Forelimb muscle (tissue), 1 donor: Measurements from ENCODE around the gene HOXB8. TPM values are rescaled to one million over a fixed set of nuclear protein-coding genes. Genes with fewer than 3 reads are reported as not detected.
A peak's percentile ranks its signal among the peaks of the same experiment; 100 is the strongest.

Experiments
- DNase-seq: peaks from one replicate; pipeline ENCODE4 v3.0.0-alpha.2; 2013; ENCODE audit warnings: low read depth
- polyA plus RNA-seq: library from polyadenylated mRNA; unstranded; fragments of 120-200 nt; gene quantifications from one replicate; pipeline ENCODE4 v1.2.1, GENCODE V29; 2013; ENCODE audit not compliant: insufficient read length

The HOXB8 gene
- polyA plus RNA-seq, 1 donor, result 0.19 TPM

- DNase-seq, result no peak
These were observed 18.9 kb downstream of the HOXB8 start for GRCh38 chr17:48596000-48596734.

- DNase-seq, result no peak
These were observed 19.7 kb downstream of the HOXB8 start for GRCh38 chr17:48595278-48595999.

- DNase-seq, result no peak
These were observed 20.4 kb downstream of the HOXB8 start for GRCh38 chr17:48594538-48595277.

GRCh38 chr17:48593840-48594537, 21.1 kb downstream of the HOXB8 start:
- DNase-seq, result peak; percentile 44

GRCh38 chr17:48593126-48593829, 21.8 kb downstream of the HOXB8 start, which contains the start of gene HOXB5:
TSS of gene HOXB5 (minus strand) at chr17:48593779. CDS start at chr17:48593682, 97 bp downstream.
- DNase-seq, result no peak

- no peak for DNase-seq
These were observed 22.5 kb downstream of the HOXB8 start for GRCh38 chr17:48592577-48592976.

- no peak for DNase-seq
These were observed 23.0 kb downstream of the HOXB8 start for GRCh38 chr17:48592057-48592514.

GRCh38 chr17:48591255-48592056, 23.6 kb downstream of the HOXB8 start:
- no peak for DNase-seq

GRCh38 chr17:48590607-48591161, 24.4 kb downstream of the HOXB8 start:
- DNase-seq, result no peak

GRCh38 chr17:48589831-48590606, 25.1 kb downstream of the HOXB8 start, which contains the start of gene HOXB3:
TSS of gene HOXB3 (minus strand) at chr17:48590241. CDS start at chr17:48552474, 37,767 bp downstream.
- DNase-seq, result no peak

- no peak for DNase-seq
These were observed 25.8 kb downstream of the HOXB8 start for GRCh38 chr17:48589060-48589830.

- no peak for DNase-seq
These were observed 26.6 kb downstream of the HOXB8 start for GRCh38 chr17:48588528-48588927.

GRCh38 chr17:48588074-48588415, 27.0 kb downstream of the HOXB8 start:
- no peak for DNase-seq

GRCh38 chr17:48587276-48588073, 27.6 kb downstream of the HOXB8 start:
- no peak for DNase-seq

GRCh38 chr17:48586355-48587258, 28.5 kb downstream of the HOXB8 start:
- DNase-seq, result no peak

- DNase-seq, result no peak
These were observed 30.8 kb downstream of the HOXB8 start for GRCh38 chr17:48584223-48584741.
